ENCODE data around the gene PCDHGB6.

GRCh38 chr5:141431286-141431685, 23.5 kb downstream of the PCDHGB6 start:
- TF ChIP-seq CTCF (conservative IDR thresholded peaks at IDR 0.05) = no peak
- TF ChIP-seq ZFX (IDR thresholded peaks at IDR 0.05) = no peak

All from C4-2B (cell line).